Type B pancreatic cell (in vitro differentiated cells): ENCODE results near the gene DCDC2B. TPM values are rescaled to one million over a fixed set of nuclear protein-coding genes. Genes with fewer than 3 reads are reported as not detected.
A peak's percentile ranks its signal among the peaks of the same experiment; 100 is the strongest.

Experiments
- DNase-seq: peaks from one replicate; pipeline ENCODE4 v3.0.0; 2021; ENCODE audit warnings: mixed read lengths; ENCODE audit not compliant: unreplicated experiment; ENCODE audit errors: extremely low spot score
- H3K27ac Mint-ChIP-seq: 2 replicates; pipeline ENCODE4 v1.8.0; 2021; ENCODE audit warnings: mild to moderate bottlenecking, mixed read lengths
- H3K27me3 Mint-ChIP-seq: 2 replicates; pipeline ENCODE4 v1.8.0; 2021; ENCODE audit warnings: mixed read lengths
- H3K36me3 Mint-ChIP-seq: 2 replicates; pipeline ENCODE4 v1.8.0; 2021; ENCODE audit warnings: mixed read lengths
- H3K4me1 Mint-ChIP-seq: one replicate; pipeline ENCODE4 v1.8.0; 2021; ENCODE audit warnings: mixed read lengths; ENCODE audit not compliant: unreplicated experiment
- H3K4me3 Mint-ChIP-seq: 2 replicates; pipeline ENCODE4 v1.8.0; 2021; ENCODE audit warnings: mild to moderate bottlenecking, mixed read lengths
- H3K9me3 Mint-ChIP-seq: 2 replicates; pipeline ENCODE4 v1.8.0; 2021; ENCODE audit warnings: mixed read lengths
- CTCF ChIP-seq: fragments of 200-600 bp; sonication (generic); conservative IDR thresholded peaks from 2 replicates; pipeline ENCODE4 v1.5.0; 2021; ENCODE audit warnings: antibody characterized with exemption, mild to moderate bottlenecking
- total RNA-seq: library from RNA; stranded (reverse); gene quantifications from 2 replicates; pipeline ENCODE4 v1.2.1, GENCODE V29; 2021; ENCODE audit warnings: low replicate concordance

DCDC2B gene
- total RNA-seq, 1 donor from 2014 or later: not detected

- H3K9me3 Mint-ChIP-seq: no peaks in the 10 kb centered on the region
- no peak overlapping the region for H3K4me3 Mint-ChIP-seq
- H3K27me3 Mint-ChIP-seq: no peaks in the 10 kb centered on the region
- peaks cover 44% of the 10 kb centered on the region for H3K36me3 Mint-ChIP-seq
- peaks cover 18% of the 10 kb centered on the region for H3K4me1 Mint-ChIP-seq
- no peak for DNase-seq
- no peak overlapping the region for H3K27ac Mint-ChIP-seq
- TF ChIP-seq CTCF: no peak
These were observed 21.0 kb upstream of the DCDC2B start for GRCh38 chr1:32187850-32188249.

GRCh38 chr1:32192220-32192948 is 16.5 kb upstream of the DCDC2B start:
- no peak for DNase-seq
- no peak overlapping the region for H3K27ac Mint-ChIP-seq
- peaks cover 2% of the 10 kb centered on the region for H3K4me1 Mint-ChIP-seq
- no peak for TF ChIP-seq CTCF
- no peak overlapping the region for H3K4me3 Mint-ChIP-seq
- H3K36me3 Mint-ChIP-seq: peaks cover 31% of the 10 kb centered on the region
- no peaks in the 10 kb centered on the region for H3K9me3 Mint-ChIP-seq
- no peaks in the 10 kb centered on the region for H3K27me3 Mint-ChIP-seq

GRCh38 chr1:32194984-32195383 is 13.9 kb upstream of the DCDC2B start:
- Mint-ChIP-seq H3K27ac (no peak overlapping the region), H3K4me1 (peaks cover 13% of the 10 kb centered on the region), H3K9me3 (no peaks in the 10 kb centered on the region), H3K36me3 (peaks cover 29% of the 10 kb centered on the region), H3K27me3 (no peaks in the 10 kb centered on the region), H3K4me3 (no peak overlapping the region)
- TF ChIP-seq CTCF: no peak
- no peak for DNase-seq

- Mint-ChIP-seq H3K9me3 (no peaks in the 10 kb centered on the region), H3K4me3 (no peak overlapping the region), H3K36me3 (peaks cover 26% of the 10 kb centered on the region), H3K4me1 (peaks cover 17% of the 10 kb centered on the region), H3K27me3 (no peaks in the 10 kb centered on the region), H3K27ac (no peak overlapping the region)
- no peak for DNase-seq
- TF ChIP-seq CTCF: no peak
These were observed 13.4 kb upstream of the DCDC2B start for GRCh38 chr1:32195531-32195930.

- DNase-seq: no peak
- no peak for TF ChIP-seq CTCF
- Mint-ChIP-seq H3K4me1 (peaks cover 17% of the 10 kb centered on the region), H3K36me3 (peaks cover 25% of the 10 kb centered on the region), H3K27me3 (no peaks in the 10 kb centered on the region), H3K9me3 (no peaks in the 10 kb centered on the region), H3K27ac (peak overlapping the region; percentile 23), H3K4me3 (no peak overlapping the region)
These were observed 12.7 kb upstream of the DCDC2B start for GRCh38 chr1:32195972-32196823.
